WTC11 (cell line): ENCODE results near the gene GALNT18. TPM values are rescaled to one million over a fixed set of nuclear protein-coding genes. Genes with fewer than 3 reads are reported as not detected.

Source experiments
- ATAC-seq: fragments of 200-7000 bp; cut with Tn5 transposase; 2 replicates; pipeline ENCODE4 v1.10.0; 2021; ENCODE audit warnings: mild to moderate bottlenecking, moderate library complexity
- CTCF ChIA-PET: fragments of 300-600 bp; sonication (Branson Sonifier 250); formaldehyde crosslinking; loops from one replicate; lab custom pipeline; 2021; ENCODE audit warnings: antibody characterized with exemption; lab: Charles Lee
- POLR2A ChIA-PET: fragments of 350-600 bp; sonication (Branson Sonifier 250); formaldehyde crosslinking; loops from one replicate; lab custom pipeline; 2021; ENCODE audit warnings: antibody characterized with exemption; lab: Charles Lee
- DNase-seq: peaks from one replicate; pipeline ENCODE4 v3.0.0; 2021; ENCODE audit warnings: low spot score
- H3K27ac Mint-ChIP-seq: 2 replicates; pipeline ENCODE4 v1.8.0; 2021; ENCODE audit warnings: mixed read lengths
- H3K27me3 Mint-ChIP-seq: 2 replicates; pipeline ENCODE4 v1.8.0; 2021; ENCODE audit warnings: low read depth, mild to moderate bottlenecking, moderate library complexity, mixed read lengths
- H3K36me3 Mint-ChIP-seq: 2 replicates; pipeline ENCODE4 v1.8.0; 2021; ENCODE audit warnings: mixed read lengths
- H3K4me1 Mint-ChIP-seq: 2 replicates; pipeline ENCODE4 v1.8.0; 2022; ENCODE audit warnings: mixed read lengths
- H3K4me3 Mint-ChIP-seq: 2 replicates; pipeline ENCODE4 v1.8.0; 2021; ENCODE audit warnings: mild to moderate bottlenecking, moderate library complexity, mixed read lengths
- H3K9me3 Mint-ChIP-seq: 2 replicates; pipeline ENCODE4 v1.8.0; 2021; ENCODE audit warnings: mixed read lengths
- ARID4B ChIP-seq: sonication (generic); formaldehyde crosslinking; IDR thresholded peaks from 2 replicates; pipeline ENCODE4 v1.8.0; 2023; ENCODE audit warnings: missing genetic modification reagents, mild to moderate bottlenecking, borderline replicate concordance
- ATF2 ChIP-seq: sonication (generic); formaldehyde crosslinking; IDR thresholded peaks from 2 replicates; pipeline ENCODE4 v1.8.1; 2022; ENCODE audit warnings: low read depth, missing genetic modification reagents, borderline replicate concordance
- CTCF ChIP-seq: fragments of 200-600 bp; IDR thresholded peaks from 2 replicates; pipeline ENCODE4 v1.8.0; 2022; ENCODE audit warnings: antibody characterized with exemption
- E2F5 ChIP-seq: sonication (generic); formaldehyde crosslinking; IDR thresholded peaks from 2 replicates; pipeline ENCODE4 v1.8.1; 2022; ENCODE audit warnings: mild to moderate bottlenecking, moderate library complexity, missing genetic modification reagents
- ELF4 ChIP-seq: sonication (generic); formaldehyde crosslinking; IDR thresholded peaks from 2 replicates; pipeline ENCODE4 v1.8.1; 2022; ENCODE audit warnings: low read depth, mild to moderate bottlenecking, moderate library complexity, missing genetic modification reagents
- EMX1 ChIP-seq: fragments of 250-450 bp; sonication (Bioruptor Pico); IDR thresholded peaks from 2 replicates; pipeline ENCODE4 v1.8.0; 2021; ENCODE audit warnings: mild to moderate bottlenecking
- HMGA2 ChIP-seq: fragments of 250-450 bp; sonication (Bioruptor Pico); IDR thresholded peaks from 2 replicates; pipeline ENCODE4 v1.4.0; 2021; ENCODE audit warnings: mild to moderate bottlenecking, moderate library complexity
- IRF2 ChIP-seq: sonication (generic); formaldehyde crosslinking; IDR thresholded peaks from 2 replicates; pipeline ENCODE4 v1.8.0; 2022; ENCODE audit warnings: low read depth, missing genetic modification reagents, borderline replicate concordance
- MAX ChIP-seq: sonication (generic); formaldehyde crosslinking; IDR thresholded peaks from 2 replicates; pipeline ENCODE4 v1.8.0; 2022; ENCODE audit warnings: mild to moderate bottlenecking, missing genetic modification reagents
- MYBL2 ChIP-seq: sonication (generic); formaldehyde crosslinking; IDR thresholded peaks from 2 replicates; pipeline ENCODE4 v1.8.1; 2023; ENCODE audit warnings: mild to moderate bottlenecking, moderate library complexity, missing genetic modification reagents
- PREB ChIP-seq: sonication (generic); formaldehyde crosslinking; IDR thresholded peaks from 2 replicates; pipeline ENCODE4 v1.8.1; 2022; ENCODE audit warnings: mild to moderate bottlenecking, missing genetic modification reagents, moderate library complexity, borderline replicate concordance
- SP1 ChIP-seq: sonication (generic); formaldehyde crosslinking; conservative IDR thresholded peaks from 2 replicates; pipeline ENCODE4 v1.8.1; 2022; ENCODE audit warnings: missing genetic modification reagents
- USF2 ChIP-seq: sonication (generic); formaldehyde crosslinking; IDR thresholded peaks from 2 replicates; pipeline ENCODE4 v1.8.1; 2023; ENCODE audit warnings: mild to moderate bottlenecking, missing genetic modification reagents, moderate library complexity
- ZMAT4 ChIP-seq: fragments of 250-450 bp; sonication (Bioruptor Pico); IDR thresholded peaks from 2 replicates; pipeline ENCODE4 v1.9.0; 2021; ENCODE audit warnings: mild to moderate bottlenecking
- ZNF232 ChIP-seq: sonication (generic); formaldehyde crosslinking; IDR thresholded peaks from 2 replicates; pipeline ENCODE4 v1.8.0; 2022; ENCODE audit warnings: mild to moderate bottlenecking, missing genetic modification reagents
- ZNF263 ChIP-seq: sonication (generic); formaldehyde crosslinking; IDR thresholded peaks from 2 replicates; pipeline ENCODE4 v1.8.1; 2022; ENCODE audit warnings: low read depth, mild to moderate bottlenecking, moderate library complexity, missing genetic modification reagents
- ZNF416 ChIP-seq: fragments of 250-450 bp; sonication (Bioruptor Pico); IDR thresholded peaks from 2 replicates; pipeline ENCODE4 v1.9.0; 2021; ENCODE audit warnings: mild to moderate bottlenecking, inconsistent platforms
- ZNF512 ChIP-seq: sonication (generic); formaldehyde crosslinking; IDR thresholded peaks from 2 replicates; pipeline ENCODE4 v1.8.1; 2022; ENCODE audit warnings: missing genetic modification reagents, borderline replicate concordance
- ZNF671 ChIP-seq: fragments of 250-450 bp; sonication (Bioruptor Pico); IDR thresholded peaks from 2 replicates; pipeline ENCODE4 v1.8.0; 2021; ENCODE audit warnings: mild to moderate bottlenecking
- ZSCAN18 ChIP-seq: fragments of 250-450 bp; sonication (Bioruptor Pico); IDR thresholded peaks from 2 replicates; pipeline ENCODE4 v2.1.2; 2022; ENCODE audit warnings: mild to moderate bottlenecking, moderate library complexity
- total RNA-seq: library from RNA; stranded (reverse); gene quantifications from 3 replicates; pipeline ENCODE4 v1.2.3, GENCODE V29; 2021

The GALNT18 gene
- total RNA-seq, 1 experiment from 2014 or later = 5.0 TPM

GRCh38 chr11:11612439-11612838 is 9.4 kb downstream of the GALNT18 start (continued):
- no peak for TF ChIP-seq SP1 (CRISPR knock-in tag)
- no peak for TF ChIP-seq ZNF232 (CRISPR knock-in tag)
- TF ChIP-seq ZNF671 (CRISPR knock-in tag) = no peak
- TF ChIP-seq, all 79 proteins: peak for 0

- Mint-ChIP-seq H3K27ac (no peak overlapping the region), H3K27me3 (no peaks in the 10 kb centered on the region), H3K36me3 (no peaks in the 10 kb centered on the region), H3K9me3 (no peaks in the 10 kb centered on the region), H3K4me1 (peaks cover 11% of the 10 kb centered on the region), H3K4me3 (no peak overlapping the region)
- CTCF ChIA-PET = no interaction called here
- DNase-seq = no peak
- POLR2A ChIA-PET = no interaction called here
- ATAC-seq = no peak
- TF ChIP-seq ZNF512 (CRISPR knock-in tag) (no peak), MAX (CRISPR knock-in tag) (no peak), CTCF (no peak), ZSCAN18 (CRISPR knock-in tag) (no peak), ATF2 (CRISPR knock-in tag) (no peak), ELF4 (no peak), ZNF671 (CRISPR knock-in tag) (no peak), USF2 (no peak), PREB (CRISPR knock-in tag) (no peak), ZMAT4 (CRISPR knock-in tag) (no peak), ARID4B (CRISPR knock-in tag) (no peak), MYBL2 (CRISPR knock-in tag) (no peak), IRF2 (CRISPR knock-in tag) (no peak), ZNF263 (no peak), EMX1 (CRISPR knock-in tag) (no peak), ZNF416 (CRISPR knock-in tag) (no peak), E2F5 (CRISPR knock-in tag) (no peak), HMGA2 (CRISPR knock-in tag) (no peak)
Measured at GRCh38 chr11:11611381-11611780, 10.4 kb downstream of the GALNT18 start.
